OCI-LY3 (cell line): Measurements from ENCODE around the gene BMP15.

Experiments used
- CTCF ChIP-seq: fragments of 200-600, 300-600 bp; sonication (generic); IDR thresholded peaks from 2 replicates; pipeline ENCODE4 v1.5.1; 2014; ENCODE audit warnings: antibody characterized with exemption, low read length, low read depth
- EZH2phosphoT487 ChIP-seq: fragments of 200-600 bp; shearing (Covaris generic); IDR thresholded peaks from 2 replicates; pipeline ENCODE4 v1.6.1; 2018; ENCODE audit warnings: antibody characterized with exemption, mixed run types, low read depth

- TF ChIP-seq EZH2phosphoT487 (no peak), CTCF (no peak)
These were observed 35.7 kb upstream of the BMP15 start for GRCh38 chrX:50874876-50875275.
